H9 (cell line): ENCODE data around the gene DAAM2. TPM values are rescaled to one million over a fixed set of nuclear protein-coding genes. Genes with fewer than 3 reads are reported as not detected.

Experiments
- DNase-seq: peaks from one replicate; pipeline ENCODE4 v3.0.0-alpha.2; 2017
- H2AFZ ChIP-seq: one replicate; pipeline ENCODE4 v1.6.1; 2013; ENCODE audit warnings: mild to moderate bottlenecking, low read length, control low read depth, moderate library complexity
- H2AK5ac ChIP-seq: 2 replicates; pipeline ENCODE4 v1.6.1; 2013; ENCODE audit warnings: low read length, control low read depth, mixed read lengths; ENCODE audit not compliant: insufficient read length
- H2BK120ac ChIP-seq: one replicate; pipeline ENCODE4 v1.6.1; 2013; ENCODE audit warnings: low read depth, mild to moderate bottlenecking, low read length, control low read depth, inconsistent platforms; ENCODE audit not compliant: poor library complexity, severe bottlenecking
- H2BK12ac ChIP-seq: 2 replicates; pipeline ENCODE4 v1.6.1; 2013; ENCODE audit warnings: low read length, control low read depth, mixed read lengths, low read depth; ENCODE audit not compliant: insufficient read length
- H2BK15ac ChIP-seq: 2 replicates; pipeline ENCODE4 v1.6.1; 2013; ENCODE audit warnings: low read depth, low read length, control low read depth
- H2BK20ac ChIP-seq: one replicate; pipeline ENCODE4 v1.6.1; 2013; ENCODE audit warnings: low read depth, mild to moderate bottlenecking, low read length, control low read depth, inconsistent platforms; ENCODE audit not compliant: poor library complexity, severe bottlenecking
- H2BK5ac ChIP-seq: 2 replicates; pipeline ENCODE4 v1.6.1; 2013; ENCODE audit warnings: low read length, control low read depth, mixed read lengths; ENCODE audit not compliant: insufficient read length
- H3K14ac ChIP-seq: 2 replicates; pipeline ENCODE4 v1.6.1; 2013; ENCODE audit warnings: low read length, control low read depth; ENCODE audit not compliant: insufficient read depth
- H3K18ac ChIP-seq: 2 replicates; pipeline ENCODE4 v1.6.1; 2013; ENCODE audit warnings: low read depth, mild to moderate bottlenecking, mixed read lengths, low read length, control low read depth; ENCODE audit not compliant: insufficient read length
- H3K23ac ChIP-seq: 2 replicates; pipeline ENCODE4 v1.6.1; 2013; ENCODE audit warnings: low read length, control low read depth, mixed read lengths, low read depth; ENCODE audit not compliant: insufficient read length
- H3K23me2 ChIP-seq: 2 replicates; pipeline ENCODE4 v1.6.1; 2013; ENCODE audit warnings: low read depth, mild to moderate bottlenecking, mixed read lengths, low read length, control low read depth; ENCODE audit not compliant: insufficient read length, poor library complexity, severe bottlenecking
- H3K27ac ChIP-seq: 2 replicates; pipeline ENCODE4 v1.5.1; 2013; ENCODE audit warnings: low read length, control low read depth, mixed read lengths, low read depth; ENCODE audit not compliant: insufficient read length
- H3K27me3 ChIP-seq: 2 replicates; pipeline ENCODE4 v1.6.1; 2013; ENCODE audit warnings: low read length, control low read depth, inconsistent platforms; ENCODE audit not compliant: insufficient read depth
- H3K4ac ChIP-seq: 2 replicates; pipeline ENCODE4 v1.6.1; 2013; ENCODE audit warnings: low read depth, mild to moderate bottlenecking, control low read depth, inconsistent platforms, low read length, moderate library complexity
- H3K4me1 ChIP-seq: 2 replicates; pipeline ENCODE4 v1.6.1; 2013; ENCODE audit warnings: low read length, control low read depth, inconsistent platforms; ENCODE audit not compliant: insufficient read depth
- H3K4me2 ChIP-seq: 2 replicates; pipeline ENCODE4 v1.6.1; 2013; ENCODE audit warnings: low read length, control low read depth, mixed read lengths; ENCODE audit not compliant: insufficient read length, insufficient read depth
- H3K56ac ChIP-seq: 2 replicates; pipeline ENCODE4 v1.6.1; 2013; ENCODE audit warnings: low read depth, mild to moderate bottlenecking, mixed read lengths, low read length, control low read depth; ENCODE audit not compliant: insufficient read length
- H3K79me1 ChIP-seq: 2 replicates; pipeline ENCODE4 v1.6.1; 2013; ENCODE audit warnings: low read depth, mild to moderate bottlenecking, moderate library complexity, low read length, control low read depth, inconsistent platforms; ENCODE audit not compliant: insufficient read depth, poor library complexity, severe bottlenecking
- H3K79me2 ChIP-seq: 2 replicates; pipeline ENCODE4 v1.6.1; 2013; ENCODE audit warnings: low read length, control low read depth, inconsistent platforms; ENCODE audit not compliant: insufficient read depth
- H3K9ac ChIP-seq: 2 replicates; pipeline ENCODE4 v1.6.1; 2013; ENCODE audit warnings: low read length, control low read depth, mixed read lengths; ENCODE audit not compliant: insufficient read length; ENCODE audit errors: extremely low read depth
- H3K9me3 ChIP-seq: one replicate; pipeline ENCODE4 v1.6.1; 2013; ENCODE audit warnings: low read depth, low read length, inconsistent platforms; ENCODE audit not compliant: control insufficient read depth
- H3T11ph ChIP-seq: one replicate; pipeline ENCODE4 v1.6.1; 2013; ENCODE audit warnings: mild to moderate bottlenecking, low read length, control low read depth, inconsistent platforms
- H4K20me1 ChIP-seq: one replicate; pipeline ENCODE4 v1.6.1; 2013; ENCODE audit not compliant: control insufficient read depth, insufficient read length, insufficient read depth
- H4K5ac ChIP-seq: 2 replicates; pipeline ENCODE4 v1.6.1; 2013; ENCODE audit warnings: low read depth, mild to moderate bottlenecking, mixed read lengths, low read length, control low read depth; ENCODE audit not compliant: insufficient read length
- H4K8ac ChIP-seq: replicated peaks from 2 replicates; pipeline ENCODE4 v1.6.1; 2013; ENCODE audit warnings: low read length, control low read depth, mixed read lengths, low read depth; ENCODE audit not compliant: insufficient read length
- H4K91ac ChIP-seq: 2 replicates; pipeline ENCODE4 v1.6.1; 2013; ENCODE audit warnings: low read depth, mild to moderate bottlenecking, moderate library complexity, mixed read lengths, low read length, control low read depth; ENCODE audit not compliant: insufficient read length
- H3K27ac Mint-ChIP-seq, 3 experiments: 2 replicates in 2 of 3; 3 replicates in 1 of 3; pipeline ENCODE4 v1.8.0; 2020 to 2021; ENCODE audit warnings: mixed read lengths in 3 of 3, mild to moderate bottlenecking in 1 of 3, moderate library complexity in 1 of 3
- H3K27me3 Mint-ChIP-seq: 2 replicates; pipeline ENCODE4 v1.8.0; 2021; ENCODE audit warnings: low read depth, mild to moderate bottlenecking, moderate library complexity, mixed read lengths
- H3K36me3 Mint-ChIP-seq, 3 experiments: 2 replicates in 2 of 3; 3 replicates in 1 of 3; pipeline ENCODE4 v1.8.0; 2020 to 2021; ENCODE audit warnings: low read depth in 3 of 3, mixed read lengths in 3 of 3; ENCODE audit not compliant: insufficient read depth in 1 of 3
- H3K4me1 Mint-ChIP-seq, 2 experiments: 2 replicates each; pipeline ENCODE4 v1.8.0; 2020; ENCODE audit warnings: mixed read lengths in 2 of 2
- H3K4me3 Mint-ChIP-seq, 2 experiments: 2 replicates in 1 of 2; 3 replicates in 1 of 2; pipeline ENCODE4 v1.8.0; 2020 to 2021; ENCODE audit warnings: mild to moderate bottlenecking in 2 of 2, mixed read lengths in 2 of 2, moderate library complexity in 1 of 2
- H3K9me3 Mint-ChIP-seq, 2 experiments: 2 replicates in 1 of 2; 3 replicates in 1 of 2; pipeline ENCODE4 v1.8.0; 2020; ENCODE audit warnings: mild to moderate bottlenecking in 2 of 2, mixed read lengths in 2 of 2, moderate library complexity in 1 of 2
- CTCF ChIP-seq: fragments of 200-600 bp; sonication (generic); conservative IDR thresholded peaks from 3 replicates; pipeline ENCODE4 v1.8.0; 2021; ENCODE audit warnings: antibody characterized with exemption, mild to moderate bottlenecking
- WGBS: extraction: QIAGEN DNeasy Blood & Tissue Kit; methylation state at CpG from one replicate; pipeline ENCODE4 v1.1.7; 2013; ENCODE audit warnings: missing lambda C conversion rate, low lambda C conversion rate, mixed read lengths; ENCODE audit not compliant: insufficient read length; ENCODE audit errors: extremely low coverage; 5-methylcytosine and 5-hydroxymethylcytosine counted together
- total RNA-seq: library from RNA; stranded (reverse); gene quantifications from 2 replicates; pipeline ENCODE4 v1.2.1, GENCODE V29; 2021

DAAM2 gene
- total RNA-seq, 1 experiment from 2014 or later, result 1.1 TPM

GRCh38 chr6:39893286-39893685 is 101.1 kb downstream of the DAAM2 start:
- no peak for DNase-seq

More at GRCh38 chr6:39893286-39893685, 101.1 kb downstream of the DAAM2 start:
- H4K8ac ChIP-seq, result no peak overlapping the region
- H4K5ac ChIP-seq, result no peak overlapping the region
- no peak overlapping the region for H2BK120ac ChIP-seq
- peaks cover 0 to 2% of the 10 kb centered on the region in 2 experiments; a peak in 1 of 5 replicates for H3K9me3 Mint-ChIP-seq
- no peaks in the 10 kb centered on the region for H3K23me2 ChIP-seq
- H3K9ac ChIP-seq, result no peak overlapping the region
- no peaks in the 10 kb centered on the region for H3K79me1 ChIP-seq
- H3K9me3 ChIP-seq, result no peaks in the 10 kb centered on the region
- no CpG with 5 or more reads among the region's 8 CpGs for WGBS
- peaks cover 10% of the 10 kb centered on the region; the same call in 1 of the 2 replicates for H3K4me1 ChIP-seq
- H3K79me2 ChIP-seq, result no peaks in the 10 kb centered on the region
- no peak overlapping the region for H3K4me2 ChIP-seq
- H3K27ac ChIP-seq, result no peak overlapping the region
- no peak overlapping the region for H2BK15ac ChIP-seq
- H2AFZ ChIP-seq, result no peak overlapping the region
- H4K20me1 ChIP-seq, result no peaks in the 10 kb centered on the region
- TF ChIP-seq CTCF, result no peak
- no peak overlapping the region for H2BK5ac ChIP-seq
- no peaks in the 10 kb centered on the region for H3K27me3 ChIP-seq
- no peak overlapping the region for H4K91ac ChIP-seq
- H2BK20ac ChIP-seq, result no peak overlapping the region
- H3K4me3 Mint-ChIP-seq, result no peak overlapping the region
- H3K27ac Mint-ChIP-seq, result no peak overlapping the region
- no peak overlapping the region for H3K23ac ChIP-seq
- peaks cover 15 to 16% of the 10 kb centered on the region in 2 experiments for H3K4me1 Mint-ChIP-seq
- no peak overlapping the region for H3K14ac ChIP-seq
- no peak overlapping the region for H3K56ac ChIP-seq
- H3K4ac ChIP-seq, result no peak overlapping the region
- H3T11ph ChIP-seq, result no peak overlapping the region
- H2BK12ac ChIP-seq, result no peak overlapping the region
- H2AK5ac ChIP-seq, result no peak overlapping the region
- H3K36me3 Mint-ChIP-seq, result no peaks in the 10 kb centered on the region; a peak in 1 of 7 replicates
- peaks cover 3% of the 10 kb centered on the region; the same call in 1 of the 2 replicates for H3K27me3 Mint-ChIP-seq
- H3K18ac ChIP-seq, result no peak overlapping the region
